Smooth muscle cell (in vitro differentiated cells): Measurements from ENCODE around the gene TMEM135. TPM values are rescaled to one million over a fixed set of nuclear protein-coding genes. Genes with fewer than 3 reads are reported as not detected.

Experiments
- DNase-seq: peaks from one replicate; lab custom pipeline; 2025; ENCODE audit not compliant: unreplicated experiment; lab: John Stamatoyannopoulos, UW
- H2AFZ ChIP-seq: fragments of 200-600 bp; sonication (generic); 2 replicates; pipeline ENCODE4 v1.6.0; 2016; ENCODE audit warnings: antibody characterized with exemption, low read depth, mild to moderate bottlenecking
- H3F3A ChIP-seq: fragments of 200-600 bp; sonication (generic); 2 replicates; pipeline ENCODE4 v1.6.0; 2017; ENCODE audit warnings: antibody characterized with exemption, low read depth
- H3K27ac ChIP-seq: fragments of 200-600 bp; sonication (generic); 2 replicates; pipeline ENCODE4 v1.5.1; 2016; ENCODE audit warnings: low read depth, mild to moderate bottlenecking
- H3K27me3 ChIP-seq: fragments of 200-600 bp; sonication (generic); 2 replicates; pipeline ENCODE4 v1.6.1; 2016; ENCODE audit warnings: low read depth, mild to moderate bottlenecking
- H3K36me3 ChIP-seq: fragments of 200-600 bp; sonication (generic); 2 replicates; pipeline ENCODE4 v1.5.1; 2016; ENCODE audit warnings: low read depth
- H3K4me1 ChIP-seq: fragments of 200-600 bp; sonication (generic); 2 replicates; pipeline ENCODE4 v1.5.1; 2016; ENCODE audit warnings: low read depth
- H3K4me2 ChIP-seq: fragments of 200-600 bp; sonication (generic); 2 replicates; pipeline ENCODE4 v1.6.0; 2016; ENCODE audit warnings: mild to moderate bottlenecking
- H3K4me3 ChIP-seq: fragments of 200-600 bp; sonication (generic); 2 replicates; pipeline ENCODE4 v1.5.1; 2016; ENCODE audit warnings: mild to moderate bottlenecking
- H3K79me2 ChIP-seq: fragments of 200-600 bp; sonication (generic); 2 replicates; pipeline ENCODE4 v1.6.0; 2016; ENCODE audit warnings: low read depth, mild to moderate bottlenecking
- H3K9ac ChIP-seq: fragments of 200-600 bp; sonication (generic); 2 replicates; pipeline ENCODE4 v1.6.0; 2016; ENCODE audit warnings: low read depth
- H3K9me3 ChIP-seq: fragments of 200-600 bp; sonication (generic); replicated peaks from 2 replicates; pipeline ENCODE4 v1.5.1; 2016; ENCODE audit warnings: low read depth
- H4K20me1 ChIP-seq: fragments of 200-600 bp; sonication (generic); 2 replicates; pipeline ENCODE4 v1.6.0; 2016; ENCODE audit warnings: low read depth
- CTCF ChIP-seq: fragments of 200-600 bp; sonication (generic); IDR thresholded peaks from 2 replicates; pipeline ENCODE4 v1.5.1; 2017; ENCODE audit warnings: borderline replicate concordance, mild to moderate bottlenecking, antibody characterized with exemption; ENCODE audit not compliant: insufficient read depth, poor library complexity, severe bottlenecking
- WGBS: methylation state at CpG from one replicate; pipeline ENCODE4 v1.1.7; 2016; ENCODE audit warnings: low lambda C conversion rate; 5-methylcytosine and 5-hydroxymethylcytosine counted together
- polyA plus RNA-seq: library from polyadenylated mRNA; unstranded; fragments of >200 nt; fragmentation: Nextera tagmentation; extraction: Ambion mirVana; gene quantifications from 2 replicates; pipeline ENCODE4 v1.2.1, GENCODE V29; 2016
- total RNA-seq: library from RNA; depleted of rRNA; stranded (reverse); fragments of >200 nt; gene quantifications from 2 replicates; pipeline ENCODE4 v1.2.3, GENCODE V29; 2014

The TMEM135 gene
- total and polyA plus RNA-seq, 2 experiments from 2014 or later = 12.4 to 21.7 TPM

- H4K20me1 ChIP-seq = peaks cover 25% of the 10 kb centered on the region
- H3K9ac ChIP-seq = no peak overlapping the region
- no peak overlapping the region for H3K27ac ChIP-seq
- no peaks in the 10 kb centered on the region for H3K9me3 ChIP-seq
- H3K79me2 ChIP-seq = peaks cover 61% of the 10 kb centered on the region
- H3K4me2 ChIP-seq = no peak overlapping the region
- DNase-seq = no peak
- WGBS = 90% methylated on average over 2 of the region's 2 CpGs
- H2AFZ ChIP-seq = no peak overlapping the region
- no peaks in the 10 kb centered on the region for H3K4me1 ChIP-seq
- no peaks in the 10 kb centered on the region for H3K27me3 ChIP-seq
- no peak overlapping the region for H3K4me3 ChIP-seq
- no peaks in the 10 kb centered on the region for H3F3A ChIP-seq
- TF ChIP-seq CTCF = no peak
- H3K36me3 ChIP-seq = no peaks in the 10 kb centered on the region
Observed at GRCh38 chr11:87063982-87064381, 26.2 kb downstream of the TMEM135 start.

GRCh38 chr11:87072787-87073186 lies 35.1 kb downstream of the TMEM135 start:
- Histone ChIP-seq H3K4me1 (no peaks in the 10 kb centered on the region), H3K9me3 (no peaks in the 10 kb centered on the region), H3K9ac (no peak overlapping the region), H3K36me3 (no peaks in the 10 kb centered on the region), H3K27me3 (no peaks in the 10 kb centered on the region), H3K4me2 (no peak overlapping the region), H4K20me1 (no peaks in the 10 kb centered on the region), H3K27ac (no peak overlapping the region), H3K79me2 (no peaks in the 10 kb centered on the region), H3F3A (no peaks in the 10 kb centered on the region), H2AFZ (no peak overlapping the region), H3K4me3 (no peak overlapping the region)
- TF ChIP-seq CTCF = no peak
- 65% methylated on average over 3 of the region's 3 CpGs for WGBS
- no peak for DNase-seq

- Histone ChIP-seq H3K36me3 (no peaks in the 10 kb centered on the region), H3K27me3 (no peaks in the 10 kb centered on the region), H2AFZ (no peak overlapping the region), H3K4me2 (no peak overlapping the region), H3K27ac (no peak overlapping the region), H3K9me3 (no peaks in the 10 kb centered on the region), H3K4me3 (no peak overlapping the region), H3F3A (no peaks in the 10 kb centered on the region), H3K79me2 (no peaks in the 10 kb centered on the region), H3K4me1 (peaks cover 1% of the 10 kb centered on the region), H4K20me1 (peaks cover under 1% of the 10 kb centered on the region), H3K9ac (no peak overlapping the region)
- no peak for DNase-seq
- TF ChIP-seq CTCF = no peak
- WGBS = 81% methylated on average over 3 of the region's 3 CpGs
Observed at GRCh38 chr11:87076260-87076783, 38.6 kb downstream of the TMEM135 start.

GRCh38 chr11:87076874-87077429 lies 39.2 kb downstream of the TMEM135 start:
- Histone ChIP-seq H4K20me1 (peaks cover 7% of the 10 kb centered on the region), H3K9me3 (no peaks in the 10 kb centered on the region), H3K9ac (no peak overlapping the region), H3K4me3 (no peak overlapping the region), H3K79me2 (no peaks in the 10 kb centered on the region), H2AFZ (no peak overlapping the region), H3K4me2 (no peak overlapping the region), H3F3A (no peaks in the 10 kb centered on the region), H3K27me3 (no peaks in the 10 kb centered on the region), H3K4me1 (peaks cover 7% of the 10 kb centered on the region), H3K36me3 (no peaks in the 10 kb centered on the region), H3K27ac (no peak overlapping the region)
- no peak for DNase-seq
- WGBS = 97% methylated on average over 3 of the region's 3 CpGs
- no peak for TF ChIP-seq CTCF
